HEK293 (cell line): ENCODE measurements around the gene MBLAC1.

Experiments used
- CTCF ChIP-seq: fragments of 450-650 bp; formaldehyde crosslinking; IDR thresholded peaks from 2 replicates; pipeline ENCODE4 v1.5.1; 2016; ENCODE audit warnings: missing biosample characterization, missing genetic modification characterization
- GFI1B ChIP-seq: fragments of 450-650 bp; formaldehyde crosslinking; IDR thresholded peaks from 2 replicates; pipeline ENCODE4 v1.5.1; 2016; ENCODE audit warnings: missing biosample characterization, missing genetic modification characterization
- SP2 ChIP-seq: fragments of 450-650 bp; formaldehyde crosslinking; IDR thresholded peaks from 2 replicates; pipeline ENCODE4 v1.5.1; 2016; ENCODE audit warnings: missing biosample characterization, missing genetic modification characterization
- TCF7L2 ChIP-seq: IDR thresholded peaks from 2 replicates; pipeline ENCODE4 v1.6.1; 2011; ENCODE audit warnings: low read depth, mild to moderate bottlenecking, inconsistent platforms, low read length, moderate library complexity, borderline replicate concordance
- ZNF274 ChIP-seq, 2 experiments: fragments of 200-500 bp in 1 of 2; fragments of 450-650 bp in 1 of 2; sonication (Bioruptor generic) in 1 of 2; formaldehyde crosslinking in 1 of 2; IDR thresholded peaks; 2 replicates each; pipeline versions ENCODE4 v1.5.1 to v1.6.1; 2014 to 2016; ENCODE audit warnings: borderline replicate concordance in 1 of 2, inconsistent platforms in 1 of 2, low read length in 1 of 2, missing biosample characterization in 1 of 2, missing genetic modification characterization in 1 of 2
- ZNF513 ChIP-seq: fragments of 450-650 bp; IDR thresholded peaks from 2 replicates; pipeline ENCODE4 v1.5.1; 2018; ENCODE audit warnings: missing biosample characterization, missing genetic modification characterization
- ZNF600 ChIP-seq: fragments of 450-650 bp; formaldehyde crosslinking; IDR thresholded peaks from 2 replicates; pipeline ENCODE4 v1.5.1; 2016; ENCODE audit warnings: missing biosample characterization, missing genetic modification characterization
- ZNF777 ChIP-seq: fragments of 450-650 bp; formaldehyde crosslinking; IDR thresholded peaks from 2 replicates; pipeline ENCODE4 v1.5.1; 2017; ENCODE audit warnings: missing biosample characterization, missing genetic modification characterization, borderline replicate concordance

- TF ChIP-seq TCF7L2 (no peak), ZNF777 (tag by site-specific recombination) (no peak), ZNF274 (IDR thresholded peaks at IDR 0.05; ENCODE audit: low read length) (no peak), ZNF274 (tag by site-specific recombination; IDR thresholded peaks at IDR 0.05; ENCODE audit: borderline replicate concordance) (no peak), CTCF (tag by site-specific recombination) (no peak), SP2 (tag by site-specific recombination) (no peak), GFI1B (tag by site-specific recombination) (no peak), ZNF513 (tag by site-specific recombination) (no peak), ZNF600 (no peak)
Observed at GRCh38 chr7:100120733-100121036, 6.1 kb upstream of the MBLAC1 start.
